SK-N-SH (cell line): ENCODE measurements around the gene F11. TPM values are rescaled to one million over a fixed set of nuclear protein-coding genes. Genes with fewer than 3 reads are reported as not detected.
"Not testable (repeated sequence)": the region's sequence is repeated elsewhere in the genome, so short reads cannot be mapped to it uniquely, and the experiment has no call there.

ENCODE experiments used
- CTCF ChIA-PET: fragments of 300-600, 350-600 bp; formaldehyde crosslinking; extraction: SDS; loops from one replicate; lab custom pipeline; 2021; lab: Yijun Ruan, JAX
- POLR2A ChIA-PET: fragments of 350-600 bp; sonication (Branson Sonifier 250); formaldehyde crosslinking; extraction: SDS; loops from one replicate; lab custom pipeline; 2020; ENCODE audit warnings: antibody characterized with exemption, inconsistent platforms; lab: Yijun Ruan, JAX
- DNase-seq: peaks from one replicate; pipeline ENCODE4 v3.0.0; 2012
- H2AFZ ChIP-seq: fragments of 200-600 bp; sonication (generic); 2 replicates; pipeline ENCODE4 v1.8.1; 2016; ENCODE audit warnings: antibody characterized with exemption, mild to moderate bottlenecking, low read depth
- H3F3A ChIP-seq: fragments of 200-600 bp; sonication (generic); replicated peaks from 2 replicates; pipeline ENCODE3; 2016; ENCODE audit warnings: antibody characterized with exemption, mild to moderate bottlenecking; ENCODE audit not compliant: insufficient read depth
- H3K27ac ChIP-seq, 2 experiments: fragments of 200-500 bp in 1 of 2; fragments of 200-600 bp in 1 of 2; sonication (Bioruptor generic) in 1 of 2; sonication (generic), shearing (Covaris generic) in 1 of 2; 2 replicates each; pipeline versions ENCODE4 v1.5.1 to v1.6.1; 2014 to 2016; ENCODE audit warnings: low read depth in 2 of 2, inconsistent platforms in 1 of 2, low read length in 1 of 2, mild to moderate bottlenecking in 1 of 2, mixed read lengths in 1 of 2
- H3K27me3 ChIP-seq: fragments of 200-600 bp; sonication (generic), shearing (Covaris generic); 2 replicates; pipeline ENCODE4 v1.6.1; 2016; ENCODE audit warnings: mixed run types; ENCODE audit not compliant: insufficient read depth
- H3K36me3 ChIP-seq, 2 experiments: fragments of 200-500 bp in 1 of 2; fragments of 200-600 bp in 1 of 2; sonication (Bioruptor generic) in 1 of 2; sonication (generic) in 1 of 2; replicated peaks in 1 of 2; 2 replicates each; pipeline versions ENCODE3 to v1.5.1; 2014 to 2016; ENCODE audit warnings: low read length in 1 of 2, mild to moderate bottlenecking in 1 of 2; ENCODE audit not compliant: insufficient read depth in 2 of 2, control insufficient read depth in 1 of 2
- H3K4me1 ChIP-seq, 2 experiments: fragments of 200-500 bp in 1 of 2; fragments of 200-600 bp in 1 of 2; sonication (Bioruptor generic) in 1 of 2; sonication (generic), shearing (Covaris generic) in 1 of 2; 2 replicates each; pipeline versions ENCODE4 v1.5.1 to v1.6.1; 2014 to 2016; ENCODE audit warnings: low read depth in 1 of 2, low read length in 1 of 2, mixed run types in 1 of 2; ENCODE audit not compliant: insufficient read depth in 2 of 2, control insufficient read depth in 1 of 2
- H3K4me2 ChIP-seq: fragments of 200-600 bp; sonication (generic), shearing (Covaris generic); 2 replicates; pipeline ENCODE4 v1.6.1; 2017; ENCODE audit warnings: mixed run types
- H3K4me3 ChIP-seq, 2 experiments: fragments of 200-500 bp in 1 of 2; fragments of 200-600 bp in 1 of 2; sonication (Bioruptor generic) in 1 of 2; sonication (generic), shearing (Covaris generic) in 1 of 2; 2 replicates each; pipeline versions ENCODE4 v1.5.1 to v1.8.1; 2014 to 2016; ENCODE audit warnings: low read depth in 2 of 2, inconsistent platforms in 1 of 2, low read length in 1 of 2, mild to moderate bottlenecking in 1 of 2, mixed read lengths in 1 of 2, moderate library complexity in 1 of 2
- H3K79me2 ChIP-seq: fragments of 200-600 bp; sonication (generic); 2 replicates; pipeline ENCODE4 v1.8.1; 2017; ENCODE audit warnings: mild to moderate bottlenecking; ENCODE audit not compliant: insufficient read depth
- H3K9ac ChIP-seq: fragments of 200-600 bp; sonication (generic); 2 replicates; pipeline ENCODE4 v1.6.1; 2017; ENCODE audit warnings: mixed run types
- H3K9me2 ChIP-seq: fragments of 200-600 bp; sonication (generic); 2 replicates; pipeline ENCODE4 v1.6.1; 2017; ENCODE audit warnings: mixed run types
- H3K9me3 ChIP-seq: fragments of 200-600 bp; sonication (generic); 2 replicates; pipeline ENCODE4 v1.6.1; 2017; ENCODE audit warnings: mixed run types, mild to moderate bottlenecking, moderate library complexity
- H4K20me1 ChIP-seq: fragments of 200-600 bp; sonication (generic); 2 replicates; pipeline ENCODE4 v1.6.1; 2017; ENCODE audit warnings: mild to moderate bottlenecking, mixed run types; ENCODE audit not compliant: insufficient read depth
- ELF1 ChIP-seq: IDR thresholded peaks from 2 replicates; pipeline ENCODE4 v1.4.0; 2012
- EP300 ChIP-seq, 2 experiments: IDR thresholded peaks; 2 replicates each; pipeline versions ENCODE4 v1.4.0 to v1.6.1; 2012; ENCODE audit warnings: borderline replicate concordance in 1 of 2, low read depth in 1 of 2, low read length in 1 of 2
- FOXJ3 ChIP-seq: sonication (generic); formaldehyde crosslinking; IDR thresholded peaks from 2 replicates; pipeline ENCODE4 v1.5.1; 2020; ENCODE audit warnings: mild to moderate bottlenecking, missing genetic modification reagents
- GATA2 ChIP-seq: sonication (generic); formaldehyde crosslinking; IDR thresholded peaks from 2 replicates; pipeline ENCODE4 v1.5.0; 2020; ENCODE audit warnings: mild to moderate bottlenecking, missing genetic modification reagents
- POLR2AphosphoS5 ChIP-seq: IDR thresholded peaks from 2 replicates; pipeline ENCODE4 v1.6.1; 2012; ENCODE audit warnings: low read depth, low read length
- RCOR1 ChIP-seq: fragments of 150-350 bp; IDR thresholded peaks from 2 replicates; pipeline ENCODE4 v1.6.1; 2017; ENCODE audit warnings: antibody characterized with exemption, low read length
- TAF1 ChIP-seq: IDR thresholded peaks from 2 replicates; pipeline ENCODE4 v1.6.1; 2012; ENCODE audit warnings: low read depth, mild to moderate bottlenecking, low read length, moderate library complexity, borderline replicate concordance
- TEAD4 ChIP-seq: IDR thresholded peaks from 2 replicates; pipeline ENCODE4 v1.4.0; 2012; ENCODE audit warnings: mild to moderate bottlenecking, borderline replicate concordance; ENCODE audit not compliant: insufficient read depth
- YY1 ChIP-seq: IDR thresholded peaks from 2 replicates; pipeline ENCODE4 v1.4.0; 2012; ENCODE audit warnings: low read depth, mild to moderate bottlenecking
- WGBS: methylation state at CpG from one replicate; pipeline ENCODE4 v1.1.6; 2017; ENCODE audit warnings: low lambda C conversion rate; 5-methylcytosine and 5-hydroxymethylcytosine counted together
- polyA plus RNA-seq, 3 experiments: library from polyadenylated mRNA; depleted of rRNA; stranded (reverse); fragments of >200 nt; gene quantifications; 2 replicates each; pipeline ENCODE4 v1.2.3, GENCODE V29; 2012
- TF ChIP-seq, protein P1 (sequence below): IDR thresholded peaks from 2 replicates; pipeline ENCODE4; 2012
- TF ChIP-seq, protein P2 (sequence below): fragments of 200-600 bp; sonication (generic); IDR thresholded peaks from 2 replicates; pipeline ENCODE4 v1.6.1; 2017; ENCODE audit warnings: antibody characterized with exemption, mild to moderate bottlenecking, moderate library complexity
- TF ChIP-seq, protein P3 (sequence below): IDR thresholded peaks from 2 replicates; pipeline ENCODE4 v1.4.0; 2012; ENCODE audit warnings: low read depth, borderline replicate concordance
- TF ChIP-seq, protein P4 (sequence below): fragments of 150-350 bp; IDR thresholded peaks from 2 replicates; pipeline ENCODE4 v1.6.1; 2017; ENCODE audit warnings: antibody characterized with exemption, low read length, low read depth, borderline replicate concordance

The F11 gene
- polyA plus RNA-seq, 1 of the 3 experiments (the other 2 are of a cell fraction): not detected

GRCh38 chr4:186272699-186273391, 6.9 kb downstream of the F11 start:
- POLR2A ChIA-PET: no interaction called here
- 51% methylated on average over 4 of the region's 4 CpGs for WGBS
- no peaks in the 10 kb centered on the region for H4K20me1 ChIP-seq

GRCh38 chr4:186273392-186273789, 7.4 kb downstream of the F11 start:
- H3K79me2 ChIP-seq, H3K9me3 ChIP-seq, CTCF ChIA-PET, H3K4me2 ChIP-seq, H3F3A ChIP-seq, DNase-seq, H3K9ac ChIP-seq, H3K4me3 ChIP-seq, H3K9me2 ChIP-seq, H3K4me1 ChIP-seq, POLR2A ChIA-PET, H3K36me3 ChIP-seq, H3K27me3 ChIP-seq, H2AFZ ChIP-seq, H3K27ac ChIP-seq, H4K20me1 ChIP-seq: not testable (repeated sequence)
- WGBS: 35% methylated on average over 5 of the region's 5 CpGs

More at GRCh38 chr4:186272699-186273391, 6.9 kb downstream of the F11 start:
- Histone ChIP-seq H3K36me3 (no peaks in the 10 kb centered on the region), H3K9ac (no peak overlapping the region), H3K9me2 (no peaks in the 10 kb centered on the region), H3K9me3 (no peaks in the 10 kb centered on the region), H3K27me3 (0 out of 2 replicates have a peak, but pooled peaks cover 5% of the 10 kb centered on the region), H3F3A (no peaks in the 10 kb centered on the region), H3K27ac (no peak overlapping the region), H3K4me1 (no peaks in the 10 kb centered on the region), H3K79me2 (no peaks in the 10 kb centered on the region), H2AFZ (no peak overlapping the region), H3K4me3 (no peak overlapping the region), H3K4me2 (no peak overlapping the region)
- CTCF ChIA-PET: no interaction called here
- TF ChIP-seq FOXJ3 (no peak), EP300 (IDR thresholded peaks at IDR 0.05; ENCODE audit: borderline replicate concordance in 1 of 2, low read depth in 1 of 2, low read length in 1 of 2) (no peak)
- no peak for DNase-seq

DNA sequence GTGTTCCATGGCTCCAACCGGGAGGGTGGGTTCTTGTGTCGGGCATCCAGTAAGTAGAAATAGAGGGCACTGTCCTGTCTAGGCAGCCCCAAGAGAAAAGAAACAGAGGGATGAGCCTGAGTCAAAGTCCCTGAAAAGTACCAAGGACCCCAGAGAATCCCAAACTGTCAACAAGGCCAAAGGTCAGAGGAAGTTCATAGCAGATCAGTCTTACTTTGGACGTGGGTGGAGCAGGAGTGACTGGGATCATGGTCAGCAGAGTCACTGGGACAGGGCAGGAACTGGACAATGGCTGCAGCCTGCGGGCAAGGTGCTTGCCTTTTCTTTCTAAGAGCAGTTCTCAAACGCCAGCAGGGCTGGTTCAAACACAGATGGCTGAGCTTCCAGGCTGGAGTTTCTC, 17.3 kb downstream of the F11 start:
- Histone ChIP-seq H3K4me1 (no peaks in the 10 kb centered on the region), H4K20me1 (no peaks in the 10 kb centered on the region), H3K4me2 (no peak overlapping the region), H3K36me3 (no peaks in the 10 kb centered on the region), H3K27me3 (no peaks in the 10 kb centered on the region; the same call in 1 of the 2 replicates), H3F3A (no peaks in the 10 kb centered on the region), H2AFZ (no peak overlapping the region), H3K9me2 (no peaks in the 10 kb centered on the region), H3K9ac (no peak overlapping the region), H3K27ac (no peak overlapping the region), H3K9me3 (no peaks in the 10 kb centered on the region), H3K4me3 (no peak overlapping the region), H3K79me2 (no peaks in the 10 kb centered on the region)
- POLR2A ChIA-PET: no interaction called here
- CTCF ChIA-PET: interaction anchor here (1.8 kb wide), 1 partner anchor 13 kb away, joined by 8 read pairs; no protein-coding TSS in a partner anchor
- TF ChIP-seq, protein P1, sequence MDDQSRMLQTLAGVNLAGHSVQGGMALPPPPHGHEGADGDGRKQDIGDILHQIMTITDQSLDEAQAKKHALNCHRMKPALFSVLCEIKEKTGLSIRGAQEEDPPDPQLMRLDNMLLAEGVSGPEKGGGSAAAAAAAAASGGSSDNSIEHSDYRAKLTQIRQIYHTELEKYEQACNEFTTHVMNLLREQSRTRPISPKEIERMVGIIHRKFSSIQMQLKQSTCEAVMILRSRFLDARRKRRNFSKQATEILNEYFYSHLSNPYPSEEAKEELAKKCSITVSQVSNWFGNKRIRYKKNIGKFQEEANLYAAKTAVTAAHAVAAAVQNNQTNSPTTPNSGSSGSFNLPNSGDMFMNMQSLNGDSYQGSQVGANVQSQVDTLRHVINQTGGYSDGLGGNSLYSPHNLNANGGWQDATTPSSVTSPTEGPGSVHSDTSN: no peak
- TF ChIP-seq FOXJ3 (no peak), EP300 (IDR thresholded peaks at IDR 0.05; ENCODE audit: borderline replicate concordance in 1 of 2, low read depth in 1 of 2, low read length in 1 of 2) (no peak), ELF1 (no peak), TEAD4 (no peak), RCOR1 (no peak), YY1 (no peak), TAF1 (no peak), GATA2 (CRISPR knock-in tag) (no peak), POLR2AphosphoS5 (no peak)
- TF ChIP-seq, protein P2, sequence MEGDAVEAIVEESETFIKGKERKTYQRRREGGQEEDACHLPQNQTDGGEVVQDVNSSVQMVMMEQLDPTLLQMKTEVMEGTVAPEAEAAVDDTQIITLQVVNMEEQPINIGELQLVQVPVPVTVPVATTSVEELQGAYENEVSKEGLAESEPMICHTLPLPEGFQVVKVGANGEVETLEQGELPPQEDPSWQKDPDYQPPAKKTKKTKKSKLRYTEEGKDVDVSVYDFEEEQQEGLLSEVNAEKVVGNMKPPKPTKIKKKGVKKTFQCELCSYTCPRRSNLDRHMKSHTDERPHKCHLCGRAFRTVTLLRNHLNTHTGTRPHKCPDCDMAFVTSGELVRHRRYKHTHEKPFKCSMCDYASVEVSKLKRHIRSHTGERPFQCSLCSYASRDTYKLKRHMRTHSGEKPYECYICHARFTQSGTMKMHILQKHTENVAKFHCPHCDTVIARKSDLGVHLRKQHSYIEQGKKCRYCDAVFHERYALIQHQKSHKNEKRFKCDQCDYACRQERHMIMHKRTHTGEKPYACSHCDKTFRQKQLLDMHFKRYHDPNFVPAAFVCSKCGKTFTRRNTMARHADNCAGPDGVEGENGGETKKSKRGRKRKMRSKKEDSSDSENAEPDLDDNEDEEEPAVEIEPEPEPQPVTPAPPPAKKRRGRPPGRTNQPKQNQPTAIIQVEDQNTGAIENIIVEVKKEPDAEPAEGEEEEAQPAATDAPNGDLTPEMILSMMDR: no peak
- TF ChIP-seq, protein P3, sequence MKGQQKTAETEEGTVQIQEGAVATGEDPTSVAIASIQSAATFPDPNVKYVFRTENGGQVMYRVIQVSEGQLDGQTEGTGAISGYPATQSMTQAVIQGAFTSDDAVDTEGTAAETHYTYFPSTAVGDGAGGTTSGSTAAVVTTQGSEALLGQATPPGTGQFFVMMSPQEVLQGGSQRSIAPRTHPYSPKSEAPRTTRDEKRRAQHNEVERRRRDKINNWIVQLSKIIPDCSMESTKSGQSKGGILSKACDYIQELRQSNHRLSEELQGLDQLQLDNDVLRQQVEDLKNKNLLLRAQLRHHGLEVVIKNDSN: no peak
- TF ChIP-seq, protein P4, sequence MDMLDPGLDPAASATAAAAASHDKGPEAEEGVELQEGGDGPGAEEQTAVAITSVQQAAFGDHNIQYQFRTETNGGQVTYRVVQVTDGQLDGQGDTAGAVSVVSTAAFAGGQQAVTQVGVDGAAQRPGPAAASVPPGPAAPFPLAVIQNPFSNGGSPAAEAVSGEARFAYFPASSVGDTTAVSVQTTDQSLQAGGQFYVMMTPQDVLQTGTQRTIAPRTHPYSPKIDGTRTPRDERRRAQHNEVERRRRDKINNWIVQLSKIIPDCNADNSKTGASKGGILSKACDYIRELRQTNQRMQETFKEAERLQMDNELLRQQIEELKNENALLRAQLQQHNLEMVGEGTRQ: no peak
- DNase-seq: no peak
- WGBS: 29% methylated on average over 5 of the region's 5 CpGs
